Nephron progenitor cell (in vitro differentiated cells): ENCODE data around the gene EGFR.

Experiments
- DNase-seq: peaks from one replicate; pipeline ENCODE4 v3.0.0; 2021
- H3K27ac Mint-ChIP-seq: 2 replicates; pipeline ENCODE4 v1.8.0; 2021; ENCODE audit warnings: mild to moderate bottlenecking, moderate library complexity, mixed read lengths
- H3K27me3 Mint-ChIP-seq: 2 replicates; pipeline ENCODE4 v1.8.0; 2021; ENCODE audit warnings: mild to moderate bottlenecking, low read depth, mixed read lengths; ENCODE audit not compliant: poor library complexity
- H3K36me3 Mint-ChIP-seq: 2 replicates; pipeline ENCODE4 v1.8.0; 2021; ENCODE audit warnings: low read depth, mixed read lengths
- H3K4me1 Mint-ChIP-seq: 2 replicates; pipeline ENCODE4 v1.8.0; 2021; ENCODE audit warnings: mixed read lengths
- H3K4me3 Mint-ChIP-seq: 2 replicates; pipeline ENCODE4 v1.8.0; 2021; ENCODE audit warnings: mild to moderate bottlenecking, moderate library complexity, mixed read lengths
- H3K9me3 Mint-ChIP-seq: 2 replicates; pipeline ENCODE4 v1.8.0; 2021; ENCODE audit warnings: mild to moderate bottlenecking, moderate library complexity, mixed read lengths
- TF ChIP-seq, protein P1 (sequence below): fragments of 200-600 bp; sonication (generic); IDR thresholded peaks from 2 replicates; pipeline ENCODE4 v1.5.0; 2021; ENCODE audit warnings: antibody characterized with exemption

The EGFR gene

DNA sequence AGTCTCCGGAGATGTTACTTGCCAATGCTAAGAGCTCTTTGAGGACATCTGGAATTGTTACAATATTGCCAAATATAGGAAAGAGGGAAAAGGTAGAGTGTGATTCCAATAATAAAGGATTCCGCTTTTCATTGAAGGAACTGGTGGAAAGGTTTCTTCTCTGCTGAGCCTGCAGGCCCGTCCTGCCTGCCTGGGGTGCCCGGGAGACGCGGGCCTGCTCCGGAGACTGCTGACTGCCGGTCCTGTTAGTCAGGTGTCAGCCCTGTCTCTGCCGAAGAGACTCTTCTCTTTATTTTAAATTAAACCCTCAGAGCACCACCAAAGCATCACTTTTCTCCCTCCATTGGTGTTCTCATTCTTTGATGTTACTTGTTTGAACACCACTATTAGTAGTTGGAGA lies 2.2 kb downstream of the EGFR start:
- Mint-ChIP-seq H3K27me3 (peaks cover 99% of the 10 kb centered on the region), H3K4me3 (peak overlapping the region; percentile 71), H3K4me1 (no peaks in the 10 kb centered on the region), H3K36me3 (no peaks in the 10 kb centered on the region), H3K27ac (no peak overlapping the region), H3K9me3 (no peaks in the 10 kb centered on the region)
- TF ChIP-seq, protein P1, sequence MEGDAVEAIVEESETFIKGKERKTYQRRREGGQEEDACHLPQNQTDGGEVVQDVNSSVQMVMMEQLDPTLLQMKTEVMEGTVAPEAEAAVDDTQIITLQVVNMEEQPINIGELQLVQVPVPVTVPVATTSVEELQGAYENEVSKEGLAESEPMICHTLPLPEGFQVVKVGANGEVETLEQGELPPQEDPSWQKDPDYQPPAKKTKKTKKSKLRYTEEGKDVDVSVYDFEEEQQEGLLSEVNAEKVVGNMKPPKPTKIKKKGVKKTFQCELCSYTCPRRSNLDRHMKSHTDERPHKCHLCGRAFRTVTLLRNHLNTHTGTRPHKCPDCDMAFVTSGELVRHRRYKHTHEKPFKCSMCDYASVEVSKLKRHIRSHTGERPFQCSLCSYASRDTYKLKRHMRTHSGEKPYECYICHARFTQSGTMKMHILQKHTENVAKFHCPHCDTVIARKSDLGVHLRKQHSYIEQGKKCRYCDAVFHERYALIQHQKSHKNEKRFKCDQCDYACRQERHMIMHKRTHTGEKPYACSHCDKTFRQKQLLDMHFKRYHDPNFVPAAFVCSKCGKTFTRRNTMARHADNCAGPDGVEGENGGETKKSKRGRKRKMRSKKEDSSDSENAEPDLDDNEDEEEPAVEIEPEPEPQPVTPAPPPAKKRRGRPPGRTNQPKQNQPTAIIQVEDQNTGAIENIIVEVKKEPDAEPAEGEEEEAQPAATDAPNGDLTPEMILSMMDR, result no peak
- DNase-seq, result no peak

DNA sequence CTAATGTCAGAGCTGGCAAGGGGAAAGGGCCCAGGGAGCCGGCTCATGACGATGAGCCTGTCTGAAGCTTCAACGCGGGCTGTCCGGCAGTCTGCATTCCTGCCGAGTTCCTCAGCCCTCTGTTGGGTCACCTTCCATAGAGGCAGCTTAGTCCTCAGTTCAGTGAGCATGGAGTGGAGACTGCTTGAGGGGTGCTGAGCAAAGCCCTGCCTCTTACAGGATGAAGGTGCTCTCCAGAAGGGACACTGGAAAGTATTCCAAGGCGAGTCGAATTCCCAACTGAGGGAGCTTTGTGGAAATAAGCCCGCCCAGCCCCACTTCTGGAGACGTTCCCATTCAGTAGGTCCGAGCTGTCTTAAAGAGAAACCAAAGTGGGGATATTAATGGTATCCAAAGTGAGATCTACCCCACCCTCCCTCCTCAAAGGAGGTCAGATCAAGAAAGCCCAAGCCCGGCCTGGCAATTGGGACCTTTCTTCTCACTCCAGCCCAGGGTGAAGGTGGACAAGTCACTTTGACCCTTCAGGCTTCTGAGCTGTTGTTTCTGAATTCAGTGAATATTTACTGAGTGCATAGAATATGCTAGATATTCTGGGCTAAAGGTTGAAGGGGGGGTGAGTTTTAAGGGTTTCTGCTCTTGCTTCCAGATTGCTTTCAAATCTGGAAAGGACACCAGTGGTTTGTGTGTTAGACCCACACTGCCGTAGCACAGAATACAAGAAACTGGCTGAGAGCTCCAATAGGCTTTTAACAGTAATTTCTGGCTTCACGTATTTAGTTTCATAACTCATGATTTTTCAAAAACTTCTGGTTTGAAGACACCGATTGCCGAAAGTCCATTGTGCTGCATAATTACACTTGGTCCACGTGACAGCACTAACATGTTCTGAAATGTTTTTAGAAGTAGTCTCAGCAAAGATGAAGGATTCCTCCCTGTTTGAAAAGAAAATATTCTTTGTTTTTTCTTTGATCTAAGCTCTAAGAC lies 3.5 kb downstream of the EGFR start:
- H3K27me3 Mint-ChIP-seq, result peaks cover 98% of the 10 kb centered on the region
- H3K4me3 Mint-ChIP-seq, result no peak overlapping the region
- H3K4me1 Mint-ChIP-seq, result no peaks in the 10 kb centered on the region
- no peaks in the 10 kb centered on the region for H3K36me3 Mint-ChIP-seq
- DNase-seq, result no peak
- TF ChIP-seq, protein P1, result no peak
- no peak overlapping the region for H3K27ac Mint-ChIP-seq
- H3K9me3 Mint-ChIP-seq, result no peaks in the 10 kb centered on the region

DNA sequence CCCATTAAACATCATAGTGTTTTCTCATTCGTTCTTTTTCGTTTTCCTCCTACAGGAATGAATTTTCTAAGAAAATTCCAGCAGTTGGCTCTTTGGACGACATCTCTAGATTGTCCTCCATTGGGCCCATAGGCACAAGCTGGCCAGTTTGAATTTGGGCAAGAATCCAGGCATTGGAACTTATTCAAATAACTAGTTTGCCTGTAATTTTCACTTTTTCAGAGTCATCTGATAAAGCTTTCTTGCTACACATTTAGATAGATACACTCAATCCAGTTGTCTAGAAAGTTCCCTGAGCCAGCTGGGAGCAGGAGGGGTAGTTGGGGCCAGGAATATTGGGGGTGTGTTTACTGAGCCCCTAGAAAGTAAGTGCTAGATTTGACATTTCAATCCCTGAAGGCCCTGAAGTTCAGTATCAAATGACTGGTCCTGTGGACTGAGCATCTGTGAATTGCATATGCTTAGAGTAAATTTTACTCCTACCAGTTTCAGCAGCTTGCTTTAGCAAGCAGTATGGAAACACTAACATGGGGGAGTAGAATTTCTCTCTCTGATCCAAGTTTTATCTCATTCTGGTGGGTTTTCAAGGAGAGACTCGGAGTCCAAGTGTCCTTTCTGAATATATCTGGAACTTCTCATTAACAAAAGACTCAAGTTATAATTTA lies 5.2 kb downstream of the EGFR start:
- Mint-ChIP-seq H3K36me3 (no peaks in the 10 kb centered on the region), H3K27me3 (peaks cover 82% of the 10 kb centered on the region), H3K4me3 (no peak overlapping the region), H3K9me3 (no peaks in the 10 kb centered on the region), H3K4me1 (no peaks in the 10 kb centered on the region), H3K27ac (no peak overlapping the region)
- TF ChIP-seq, protein P1, result no peak
- no peak for DNase-seq

DNA sequence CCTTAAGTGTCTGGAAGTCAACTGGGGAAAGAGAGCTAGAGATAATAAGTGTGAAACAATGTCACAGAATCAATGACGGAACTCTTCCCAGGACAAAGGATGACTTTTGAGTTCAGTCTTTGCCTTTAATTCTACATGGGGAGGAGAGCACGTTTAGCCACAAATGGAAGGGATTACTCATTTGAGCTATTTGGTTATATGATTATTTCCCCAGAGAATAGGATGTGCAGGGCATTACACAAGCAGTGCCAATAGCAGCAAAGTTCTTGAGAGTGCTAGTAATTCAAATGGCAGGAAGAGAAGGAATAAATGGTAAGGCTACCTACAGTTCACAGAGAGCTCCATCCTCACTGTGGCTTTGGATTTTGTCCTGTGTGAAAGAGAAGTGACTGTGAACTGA lies 6.0 kb downstream of the EGFR start:
- Mint-ChIP-seq H3K27ac (no peak overlapping the region), H3K4me3 (no peak overlapping the region), H3K27me3 (peaks cover 75% of the 10 kb centered on the region), H3K9me3 (no peaks in the 10 kb centered on the region), H3K36me3 (no peaks in the 10 kb centered on the region), H3K4me1 (no peaks in the 10 kb centered on the region)
- DNase-seq, result no peak
- TF ChIP-seq, protein P1, result no peak

DNA sequence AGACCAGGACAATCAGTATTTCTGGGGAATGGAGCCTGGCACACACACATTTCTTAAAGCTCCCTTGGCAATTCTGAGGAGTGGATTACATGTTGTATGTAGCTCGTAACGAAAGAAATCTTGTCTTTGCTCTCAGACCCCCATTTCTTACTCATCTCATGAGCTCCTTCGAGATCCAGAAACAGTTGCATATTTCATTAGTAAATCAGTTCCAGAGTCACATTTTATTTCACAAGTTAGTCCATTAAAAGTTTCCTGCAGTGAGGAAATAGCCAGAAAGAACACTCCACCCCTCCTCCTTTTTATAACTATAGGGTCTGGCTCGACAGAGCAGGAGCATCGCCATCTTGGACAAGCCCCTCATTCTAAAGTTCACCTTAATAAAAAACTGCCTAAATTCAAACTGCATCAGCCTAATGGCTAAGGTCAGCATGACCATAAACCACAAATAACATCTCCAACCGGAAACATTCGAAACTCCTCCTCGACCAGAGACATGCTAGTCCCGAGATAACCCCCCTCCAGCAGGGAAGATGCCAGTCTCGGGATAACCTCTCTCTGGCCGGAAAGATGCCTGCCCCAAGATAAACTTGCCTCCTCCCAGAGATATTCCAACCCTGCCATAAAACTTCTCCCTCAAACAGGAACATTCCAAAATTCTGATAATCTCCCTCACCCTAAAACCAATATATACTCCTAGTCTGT lies 7.4 kb downstream of the EGFR start:
- H3K27ac Mint-ChIP-seq, result no peak overlapping the region
- DNase-seq, result no peak
- H3K27me3 Mint-ChIP-seq, result peaks cover 67% of the 10 kb centered on the region
- TF ChIP-seq, protein P1, result no peak
- H3K4me1 Mint-ChIP-seq, result no peaks in the 10 kb centered on the region
- H3K4me3 Mint-ChIP-seq, result no peak overlapping the region
- H3K36me3 Mint-ChIP-seq, result no peaks in the 10 kb centered on the region
- no peaks in the 10 kb centered on the region for H3K9me3 Mint-ChIP-seq
